Lung (tissue), 12 donors: ENCODE results near the gene VTI1A. TPM values are rescaled to one million over a fixed set of nuclear protein-coding genes. Genes with fewer than 3 reads are reported as not detected.

Source experiments
- ATAC-seq: fragments of 200-7000 bp; cut with Tn5 transposase; one replicate; pipeline ENCODE4 v1.9.1; 2020; ENCODE audit warnings: moderate number of reproducible peaks; ENCODE audit not compliant: insufficient read depth, low FRiP score
- DNase-seq, 3 donors: peaks; one replicate each; pipeline ENCODE4 v3.0.0-alpha.2; 2013 to 2017
- H3K27ac ChIP-seq, 2 donors: one replicate each; pipeline ENCODE4 v1.5.1; 2013; ENCODE audit warnings: mild to moderate bottlenecking in 2 of 2, moderate library complexity in 2 of 2, control low read depth in 1 of 2, inconsistent platforms in 1 of 2, low read depth in 1 of 2, low read length in 1 of 2
- H3K27me3 ChIP-seq, 3 donors: one replicate each; pipeline ENCODE4 v1.5.1; 2013; ENCODE audit warnings: low read length in 2 of 3; ENCODE audit not compliant: control insufficient read depth in 3 of 3, insufficient read depth in 3 of 3
- H3K36me3 ChIP-seq, 4 donors: one replicate each; pipeline ENCODE4 v1.5.1; 2013; ENCODE audit warnings: low read length in 4 of 4, mild to moderate bottlenecking in 1 of 4, moderate library complexity in 1 of 4; ENCODE audit not compliant: control insufficient read depth in 4 of 4, insufficient read depth in 4 of 4
- H3K4me1 ChIP-seq, 5 donors: one replicate each; pipeline ENCODE4 v1.5.1; 2013; ENCODE audit warnings: low read length in 5 of 5, mild to moderate bottlenecking in 2 of 5, moderate library complexity in 1 of 5; ENCODE audit not compliant: control insufficient read depth in 5 of 5, insufficient read depth in 5 of 5
- H3K4me3 ChIP-seq: one replicate; pipeline ENCODE4 v1.5.1; 2013; ENCODE audit warnings: mild to moderate bottlenecking, control low read depth, moderate library complexity
- H3K9ac ChIP-seq, 2 donors: one replicate each; pipeline ENCODE4 v1.5.1; 2013; ENCODE audit warnings: low read length in 2 of 2, control low read depth in 1 of 2; ENCODE audit not compliant: insufficient read depth in 1 of 2
- H3K9me3 ChIP-seq, 4 donors: one replicate each; pipeline ENCODE4 v1.5.1; 2013; ENCODE audit warnings: low read length in 3 of 4, mild to moderate bottlenecking in 1 of 4, moderate library complexity in 1 of 4; ENCODE audit not compliant: control insufficient read depth in 4 of 4, insufficient read depth in 3 of 4
- CTCF ChIP-seq: IDR thresholded peaks from 2 replicates; pipeline ENCODE4 v1.5.1; 2012; ENCODE audit warnings: mild to moderate bottlenecking; ENCODE audit errors: control extremely low read depth, extremely low read depth
- WGBS, 2 donors: extraction: QIAGEN DNeasy Blood & Tissue Kit; methylation state at CpG; one replicate each; pipeline ENCODE4 v1.1.7; 2013; 5-methylcytosine and 5-hydroxymethylcytosine counted together
- polyA plus RNA-seq, 2 donors: library from polyadenylated mRNA; stranded (reverse); fragments of 200-250 nt; gene quantifications; one replicate each; pipeline ENCODE4 v1.2.1, GENCODE V29; 2013
- total RNA-seq, 2 donors: library from RNA; depleted of rRNA in 1 of 2; stranded (reverse); fragments of >200 nt in 1 of 2; gene quantifications; one replicate each; pipeline ENCODE4 v1.2.1, GENCODE V29; 2014 to 2021
- donor health status: control.
- donor health status: control.
- donor health status: Bipolar disorder and iron deficiency.
- donor health status: healthy.
- donor health status: DM: yes; HTN: yes; CAD: no.

Gene VTI1A
- total and polyA plus RNA-seq, 4 donors, result 9.2 to 48.2 (median 28.4) TPM

- Histone ChIP-seq H3K9me3 (no peaks in the 10 kb centered on the region), H3K27ac (no peak overlapping the region), H3K4me1 (peaks cover 0 to 32% (median 5%) of the 10 kb centered on the region in 5 donors), H3K27me3 (no peaks in the 10 kb centered on the region), H3K4me3 (no peak overlapping the region), H3K36me3 (peaks cover 0 to 3% (median 0%) of the 10 kb centered on the region in 4 donors), H3K9ac (peak overlapping the region in 1 of 2 donors; percentile 93)
- ATAC-seq (no peak), DNase-seq (no peak)
- WGBS, 2 donors, result 81 to 86% methylated on average over 6 of the region's 6 CpGs
- no peak for TF ChIP-seq CTCF
These were observed 84.4 kb downstream of the VTI1A start for GRCh38 chr10:112531421-112531820.

GRCh38 chr10:112532189-112532588 lies 85.2 kb downstream of the VTI1A start:
- Histone ChIP-seq H3K9ac (peak overlapping the region in 1 of 2 donors; percentile 93), H3K9me3 (no peaks in the 10 kb centered on the region), H3K27me3 (no peaks in the 10 kb centered on the region), H3K4me1 (peaks cover 0 to 30% (median 5%) of the 10 kb centered on the region in 5 donors), H3K4me3 (no peak overlapping the region), H3K27ac (no peak overlapping the region), H3K36me3 (peaks cover 0 to 3% (median under 1%) of the 10 kb centered on the region in 4 donors)
- DNase-seq (peak in 2 of 3 donors; percentile 87 to 88), ATAC-seq (no peak)
- no peak for TF ChIP-seq CTCF
- 60 to 63% methylated on average over 6 of the region's 6 CpGs for WGBS, 2 donors

- Histone ChIP-seq H3K9me3 (no peaks in the 10 kb centered on the region), H3K9ac (peak overlapping the region in 1 of 2 donors; percentile 93), H3K27ac (no peak overlapping the region), H3K27me3 (no peaks in the 10 kb centered on the region), H3K4me1 (peaks cover 0 to 30% (median 5%) of the 10 kb centered on the region in 5 donors), H3K4me3 (no peak overlapping the region), H3K36me3 (peaks cover 0 to 5% (median under 1%) of the 10 kb centered on the region in 4 donors)
- ATAC-seq, result no peak
- DNase-seq, result peak in 1 of 3 donors; percentile 50
- TF ChIP-seq CTCF, result no peak
- 70 to 77% methylated on average over 2 of the region's 2 CpGs for WGBS, 2 donors
These were observed 85.9 kb downstream of the VTI1A start for GRCh38 chr10:112532956-112533355.

- Histone ChIP-seq H3K9ac (no peak overlapping the region), H3K27ac (no peak overlapping the region), H3K4me1 (peaks cover 0 to 30% (median 5%) of the 10 kb centered on the region in 5 donors), H3K36me3 (peaks cover 0 to 6% (median 5%) of the 10 kb centered on the region in 4 donors), H3K9me3 (no peaks in the 10 kb centered on the region), H3K27me3 (no peaks in the 10 kb centered on the region), H3K4me3 (no peak overlapping the region)
- TF ChIP-seq CTCF, result no peak
- DNase-seq (peak in 2 of 3 donors; percentile 60 to 74), ATAC-seq (no peak)
- WGBS, 2 donors, result 54 to 55% methylated on average over 1 of the region's 1 CpG
These were observed 86.9 kb downstream of the VTI1A start for GRCh38 chr10:112533916-112534315.
